ENCODE measurements around the gene CACNA1A. TPM values are rescaled to one million over a fixed set of nuclear protein-coding genes. Genes with fewer than 3 reads are reported as not detected.

The CACNA1A gene
- total RNA-seq, 6 experiments from 2014 or later: 1.3 to 13.2 (median 10.0) TPM

- H3K27me3 Mint-ChIP-seq (ENCODE audit: insufficient read depth): peaks cover 26% of the 10 kb centered on the region
- no peak for DNase-seq
- H3K4me1 Mint-ChIP-seq (ENCODE audit: low read depth): no peaks in the 10 kb centered on the region
- H3K9me3 Mint-ChIP-seq: peaks cover 10% of the 10 kb centered on the region
- H3K36me3 Mint-ChIP-seq (ENCODE audit: low read depth): peaks cover 11% of the 10 kb centered on the region
- no peak overlapping the region for H3K4me3 Mint-ChIP-seq
- no peak overlapping the region for H3K27ac Mint-ChIP-seq
- TF ChIP-seq, protein P1, sequence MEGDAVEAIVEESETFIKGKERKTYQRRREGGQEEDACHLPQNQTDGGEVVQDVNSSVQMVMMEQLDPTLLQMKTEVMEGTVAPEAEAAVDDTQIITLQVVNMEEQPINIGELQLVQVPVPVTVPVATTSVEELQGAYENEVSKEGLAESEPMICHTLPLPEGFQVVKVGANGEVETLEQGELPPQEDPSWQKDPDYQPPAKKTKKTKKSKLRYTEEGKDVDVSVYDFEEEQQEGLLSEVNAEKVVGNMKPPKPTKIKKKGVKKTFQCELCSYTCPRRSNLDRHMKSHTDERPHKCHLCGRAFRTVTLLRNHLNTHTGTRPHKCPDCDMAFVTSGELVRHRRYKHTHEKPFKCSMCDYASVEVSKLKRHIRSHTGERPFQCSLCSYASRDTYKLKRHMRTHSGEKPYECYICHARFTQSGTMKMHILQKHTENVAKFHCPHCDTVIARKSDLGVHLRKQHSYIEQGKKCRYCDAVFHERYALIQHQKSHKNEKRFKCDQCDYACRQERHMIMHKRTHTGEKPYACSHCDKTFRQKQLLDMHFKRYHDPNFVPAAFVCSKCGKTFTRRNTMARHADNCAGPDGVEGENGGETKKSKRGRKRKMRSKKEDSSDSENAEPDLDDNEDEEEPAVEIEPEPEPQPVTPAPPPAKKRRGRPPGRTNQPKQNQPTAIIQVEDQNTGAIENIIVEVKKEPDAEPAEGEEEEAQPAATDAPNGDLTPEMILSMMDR (IDR thresholded peaks at IDR 0.05): no peak
Measured at GRCh38 chr19:13355356-13355755, 150.9 kb downstream of the CACNA1A start.

- Mint-ChIP-seq H3K9me3 (no peaks in the 10 kb centered on the region; the same call in 1 of the 2 replicates), H3K27ac (no peak overlapping the region), H3K36me3 (ENCODE audit: low read depth) (no peaks in the 10 kb centered on the region; the same call in 1 of the 2 replicates), H3K4me1 (ENCODE audit: low read depth) (no peaks in the 10 kb centered on the region), H3K27me3 (ENCODE audit: insufficient read depth) (peaks cover 28% of the 10 kb centered on the region), H3K4me3 (no peak overlapping the region)
- DNase-seq: no peak
- TF ChIP-seq, protein P1 (IDR thresholded peaks at IDR 0.05): no peak
Measured at GRCh38 chr19:13353625-13354024, 152.7 kb downstream of the CACNA1A start.

DNA sequence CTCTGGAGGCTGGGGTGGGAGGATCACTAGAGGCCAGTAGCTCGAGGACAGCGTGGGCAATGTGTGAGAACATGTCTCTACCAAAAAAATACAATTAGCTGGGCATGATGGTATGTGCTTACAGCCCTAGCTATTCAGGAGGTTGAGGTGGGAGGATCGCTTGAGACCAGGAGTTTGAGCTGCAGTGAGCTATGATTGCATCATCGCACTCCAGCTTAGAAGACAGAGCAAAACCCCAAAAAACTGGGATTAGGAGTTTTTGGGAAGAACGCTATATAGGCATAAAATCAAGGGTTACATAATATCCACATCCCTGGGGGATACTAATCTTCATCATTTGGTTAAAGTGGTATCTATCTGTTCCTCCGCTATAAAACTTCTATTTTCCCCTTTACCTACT, 155.5 kb downstream of the CACNA1A start:
- Mint-ChIP-seq H3K27ac (no peak overlapping the region), H3K27me3 (ENCODE audit: insufficient read depth) (peaks cover 25% of the 10 kb centered on the region), H3K36me3 (ENCODE audit: low read depth) (no peaks in the 10 kb centered on the region; the same call in 1 of the 2 replicates), H3K4me1 (ENCODE audit: low read depth) (no peaks in the 10 kb centered on the region), H3K9me3 (no peaks in the 10 kb centered on the region; the same call in 1 of the 2 replicates), H3K4me3 (no peak overlapping the region)
- no peak for DNase-seq
- TF ChIP-seq, protein P1 (IDR thresholded peaks at IDR 0.05): no peak

- H3K27ac Mint-ChIP-seq: no peak overlapping the region
- no peaks in the 10 kb centered on the region for H3K4me1 Mint-ChIP-seq (ENCODE audit: low read depth)
- no peak overlapping the region for H3K4me3 Mint-ChIP-seq
- DNase-seq: no peak
- no peaks in the 10 kb centered on the region; the same call in 1 of the 2 replicates for H3K9me3 Mint-ChIP-seq
- TF ChIP-seq, protein P1 (IDR thresholded peaks at IDR 0.05): no peak
- peaks cover 21% of the 10 kb centered on the region for H3K27me3 Mint-ChIP-seq (ENCODE audit: insufficient read depth)
- no peaks in the 10 kb centered on the region; the same call in 1 of the 2 replicates for H3K36me3 Mint-ChIP-seq (ENCODE audit: low read depth)
Measured at GRCh38 chr19:13350072-13350471, 156.2 kb downstream of the CACNA1A start.

DNA sequence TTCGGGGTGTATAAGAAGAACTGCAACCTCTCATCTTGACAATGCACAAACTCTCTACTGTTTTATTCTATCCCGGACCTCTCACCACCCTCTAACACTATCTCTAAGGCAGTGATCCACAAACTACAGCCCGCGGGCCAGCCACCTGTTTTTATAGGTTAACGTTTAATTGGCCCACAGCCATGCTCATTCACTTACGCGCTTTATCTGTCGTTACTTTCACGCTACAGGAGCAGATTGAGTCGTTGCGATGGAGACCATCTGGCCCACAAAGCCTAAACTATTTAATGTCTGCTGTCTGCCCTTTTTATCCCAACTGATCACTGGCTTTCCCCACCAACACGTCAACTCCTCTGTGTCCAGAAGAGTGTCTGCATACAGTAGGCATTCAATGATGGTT, 158.9 kb downstream of the CACNA1A start:
- TF ChIP-seq, protein P1 (IDR thresholded peaks at IDR 0.05): no peak
- H3K4me3 Mint-ChIP-seq: no peak overlapping the region
- DNase-seq: no peak
- no peaks in the 10 kb centered on the region; the same call in 1 of the 2 replicates for H3K36me3 Mint-ChIP-seq (ENCODE audit: low read depth)
- H3K27ac Mint-ChIP-seq: no peak overlapping the region
- H3K4me1 Mint-ChIP-seq (ENCODE audit: low read depth): no peaks in the 10 kb centered on the region
- no peaks in the 10 kb centered on the region; the same call in 1 of the 2 replicates for H3K9me3 Mint-ChIP-seq
- peaks cover 13% of the 10 kb centered on the region for H3K27me3 Mint-ChIP-seq (ENCODE audit: insufficient read depth)

GRCh38 chr19:13343514-13343913, 162.8 kb downstream of the CACNA1A start:
- H3K36me3 Mint-ChIP-seq (ENCODE audit: low read depth): no peaks in the 10 kb centered on the region; the same call in 1 of the 2 replicates
- no peaks in the 10 kb centered on the region for H3K4me1 Mint-ChIP-seq (ENCODE audit: low read depth)
- H3K27ac Mint-ChIP-seq: no peak overlapping the region
- H3K27me3 Mint-ChIP-seq (ENCODE audit: insufficient read depth): peaks cover 19% of the 10 kb centered on the region
- H3K9me3 Mint-ChIP-seq: no peaks in the 10 kb centered on the region
- no peak overlapping the region for H3K4me3 Mint-ChIP-seq
- TF ChIP-seq, protein P1 (IDR thresholded peaks at IDR 0.05): no peak
- DNase-seq: no peak
